NB4 (cell line): ENCODE results near the gene COL1A1.

Experiments
- DNase-seq: peaks from one replicate; pipeline ENCODE4 v3.0.0; 2010; ENCODE audit warnings: low read depth
- H3K4me3 ChIP-seq: one replicate; pipeline ENCODE4 v1.5.1; 2011; ENCODE audit warnings: mild to moderate bottlenecking, low read depth, low read length, moderate library complexity
- MAX ChIP-seq: IDR thresholded peaks from 2 replicates; pipeline ENCODE4 v1.6.1; 2011; ENCODE audit warnings: low read depth, low read length
- MYC ChIP-seq: IDR thresholded peaks from 2 replicates; pipeline ENCODE4 v1.6.1; 2011; ENCODE audit warnings: low read depth, low read length
- POLR2A ChIP-seq: IDR thresholded peaks from 2 replicates; pipeline ENCODE4 v1.6.1; 2011; ENCODE audit warnings: mild to moderate bottlenecking; ENCODE audit not compliant: insufficient read length; ENCODE audit errors: extremely low read depth
- TF ChIP-seq, protein P1 (sequence below): IDR thresholded peaks from one replicate; pipeline ENCODE4 v1.5.1; 2012; ENCODE audit warnings: low read depth, low read length

The COL1A1 gene

DNA sequence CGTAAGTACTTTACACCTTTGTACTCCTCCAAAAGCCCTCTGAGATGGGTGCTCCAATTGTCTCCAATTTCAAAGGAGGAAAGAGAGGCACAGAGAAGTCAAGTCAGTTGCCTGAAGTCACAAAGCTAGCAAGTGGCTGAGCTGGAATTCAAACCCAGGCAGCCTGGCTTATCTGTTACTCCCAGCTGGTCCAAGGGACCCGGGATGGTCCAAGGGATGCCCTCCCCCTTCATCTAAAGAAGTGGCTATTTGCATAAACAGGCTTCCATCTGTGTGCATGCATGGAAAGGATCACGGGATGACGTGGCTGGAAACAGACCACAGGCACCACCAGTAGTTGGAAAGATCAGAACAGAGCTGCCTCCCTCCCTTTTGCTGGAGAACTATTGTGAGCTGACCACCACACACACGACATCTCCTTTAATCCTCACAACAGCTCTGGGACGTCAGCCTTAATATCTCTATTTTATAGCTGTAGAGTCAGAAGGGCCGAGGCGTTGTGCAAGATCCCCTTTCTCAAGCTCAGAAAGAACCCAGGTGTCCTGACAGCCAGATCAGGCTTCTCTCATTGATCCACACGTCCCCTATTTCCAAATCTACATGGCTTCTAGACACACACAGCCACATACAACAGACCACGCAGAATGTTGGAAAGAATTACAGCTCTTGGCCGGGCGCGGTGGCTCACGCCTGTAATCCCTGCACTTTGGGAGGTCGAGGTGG is 10.9 kb upstream of the COL1A1 start:
- TF ChIP-seq MAX (no peak), MYC (no peak), POLR2A (no peak)
- TF ChIP-seq, protein P1, sequence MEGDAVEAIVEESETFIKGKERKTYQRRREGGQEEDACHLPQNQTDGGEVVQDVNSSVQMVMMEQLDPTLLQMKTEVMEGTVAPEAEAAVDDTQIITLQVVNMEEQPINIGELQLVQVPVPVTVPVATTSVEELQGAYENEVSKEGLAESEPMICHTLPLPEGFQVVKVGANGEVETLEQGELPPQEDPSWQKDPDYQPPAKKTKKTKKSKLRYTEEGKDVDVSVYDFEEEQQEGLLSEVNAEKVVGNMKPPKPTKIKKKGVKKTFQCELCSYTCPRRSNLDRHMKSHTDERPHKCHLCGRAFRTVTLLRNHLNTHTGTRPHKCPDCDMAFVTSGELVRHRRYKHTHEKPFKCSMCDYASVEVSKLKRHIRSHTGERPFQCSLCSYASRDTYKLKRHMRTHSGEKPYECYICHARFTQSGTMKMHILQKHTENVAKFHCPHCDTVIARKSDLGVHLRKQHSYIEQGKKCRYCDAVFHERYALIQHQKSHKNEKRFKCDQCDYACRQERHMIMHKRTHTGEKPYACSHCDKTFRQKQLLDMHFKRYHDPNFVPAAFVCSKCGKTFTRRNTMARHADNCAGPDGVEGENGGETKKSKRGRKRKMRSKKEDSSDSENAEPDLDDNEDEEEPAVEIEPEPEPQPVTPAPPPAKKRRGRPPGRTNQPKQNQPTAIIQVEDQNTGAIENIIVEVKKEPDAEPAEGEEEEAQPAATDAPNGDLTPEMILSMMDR: no peak
- peak; percentile 36 for DNase-seq
- no peak overlapping the region for H3K4me3 ChIP-seq

GRCh38 chr17:50211249-50212120 is 10.1 kb upstream of the COL1A1 start:
- no peak overlapping the region for H3K4me3 ChIP-seq
- no peak for TF ChIP-seq MAX
- no peak for TF ChIP-seq MYC
- no peak for TF ChIP-seq POLR2A
- TF ChIP-seq, protein P1: no peak
- no peak for DNase-seq

GRCh38 chr17:50210240-50211225 is 9.1 kb upstream of the COL1A1 start:
- TF ChIP-seq POLR2A (no peak), MAX (no peak), MYC (no peak)
- TF ChIP-seq, protein P1: no peak
- peak; percentile 60 for DNase-seq
- no peak overlapping the region for H3K4me3 ChIP-seq

DNA sequence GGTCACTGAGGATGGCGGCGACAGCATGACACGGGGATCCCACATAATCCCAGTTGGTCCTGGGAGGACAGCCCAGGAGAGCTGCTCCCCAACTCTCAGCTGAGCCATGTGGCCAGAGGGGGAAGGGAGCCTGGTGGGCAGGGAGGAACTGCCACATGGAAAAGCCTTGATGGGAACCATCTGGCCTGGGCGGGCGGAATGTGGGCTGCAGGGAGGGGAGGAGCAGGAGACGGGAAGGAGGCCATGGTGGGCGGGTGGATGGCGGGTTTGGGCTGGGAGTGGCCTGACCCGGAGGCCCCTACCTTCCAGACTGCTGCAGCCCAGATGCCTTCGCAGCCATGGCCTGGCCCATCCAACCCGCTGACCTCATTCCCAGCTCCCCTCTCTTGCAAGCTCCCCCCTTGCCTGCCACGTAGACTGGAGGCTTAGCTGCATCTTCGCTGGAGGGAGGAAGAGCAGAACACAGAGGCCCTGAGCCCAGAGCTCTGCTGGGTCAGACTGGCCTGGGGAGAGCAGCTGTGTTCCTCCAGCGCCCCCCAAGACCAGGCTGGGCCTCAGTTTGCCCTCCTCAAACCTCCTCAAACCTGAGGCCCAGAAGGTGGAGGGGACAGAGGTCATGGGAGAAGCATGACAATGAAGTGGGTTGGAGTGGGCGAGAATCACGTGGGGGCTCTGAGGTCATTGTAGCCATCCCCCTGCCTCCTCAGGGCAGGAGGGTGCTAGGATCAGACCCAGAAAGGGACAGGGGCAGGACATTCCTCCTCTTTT is 8.2 kb upstream of the COL1A1 start:
- no peak for DNase-seq
- H3K4me3 ChIP-seq: no peak overlapping the region

More for the DNA sequence above, 8.2 kb upstream of the COL1A1 start:
- TF ChIP-seq MAX: no peak
- no peak for TF ChIP-seq POLR2A
- TF ChIP-seq, protein P1: no peak
- no peak for TF ChIP-seq MYC
